Gastrocnemius medialis (tissue), 4 donors: Measurements from ENCODE around the gene NFU1. TPM values are rescaled to one million over a fixed set of nuclear protein-coding genes. Genes with fewer than 3 reads are reported as not detected.

Experiments used
- ATAC-seq, 2 donors: fragments of 150-250 bp; one replicate each; pipeline ENCODE4 v1.9.1; 2016
- DNase-seq, 2 donors: peaks; one replicate each; pipeline ENCODE4 v3.0.0-alpha.2; 2019
- H3K27ac ChIP-seq, 4 donors: fragments of 200-600 bp; sonication (generic); 1 replicate in 1 of 4; 2 replicates in 3 of 4; pipeline ENCODE4 v1.5.1; 2016 to 2018; ENCODE audit warnings: mild to moderate bottlenecking in 2 of 4, moderate library complexity in 1 of 4
- H3K27me3 ChIP-seq, 3 donors: fragments of 200-600 bp; sonication (generic) in 2 of 3; 1 replicate in 1 of 3; 2 replicates in 2 of 3; pipeline versions ENCODE4 v1.5.1 to v1.6.0; 2016 to 2019; ENCODE audit warnings: mild to moderate bottlenecking in 1 of 3, moderate library complexity in 1 of 3
- H3K36me3 ChIP-seq, 2 donors: fragments of 200-600 bp; sonication (generic) in 1 of 2; one replicate each; pipeline ENCODE4 v1.5.1; 2017 to 2018
- H3K4me1 ChIP-seq, 2 donors: fragments of 200-600 bp; sonication (generic) in 1 of 2; one replicate each; pipeline ENCODE4 v1.5.1; 2016 to 2017; ENCODE audit warnings: mild to moderate bottlenecking in 2 of 2
- H3K4me3 ChIP-seq, 4 donors: fragments of 200-600 bp; sonication (generic) in 3 of 4; 1 replicate in 1 of 4; 2 replicates in 3 of 4; pipeline ENCODE4 v1.5.1; 2016 to 2019; ENCODE audit warnings: mild to moderate bottlenecking in 2 of 4
- H3K9me3 ChIP-seq, 3 donors: fragments of 200-600 bp; sonication (generic) in 2 of 3; 1 replicate in 1 of 3; 2 replicates in 2 of 3; pipeline ENCODE4 v1.5.1; 2016 to 2019
- POLR2A ChIP-seq, 2 donors: fragments of 450-650 bp; IDR thresholded peaks; one replicate each; pipeline ENCODE4 v1.6.1; 2017; ENCODE audit warnings: antibody characterized with exemption in 2 of 2, mild to moderate bottlenecking in 2 of 2, moderate library complexity in 2 of 2
- in situ Hi-C, 4 donors: fragments of 200-750 bp; cut with MboI; loops; one replicate each; pipeline versions ENCODE4 v1.15.0 to v1.8.0; 2017; ENCODE audit warnings: low sequenced_read_pairs in 4 of 4
- intact Hi-C: fragments of 100-400 bp; cut with DNase I; formaldehyde crosslinking; loops from one replicate; pipeline ENCODE4 v1.15.1; 2023; ENCODE audit warnings: low total_unique reads
- total RNA-seq, 4 donors: library from RNA; depleted of rRNA; stranded (reverse); fragments of >200 nt; gene quantifications; one replicate each; pipeline versions ENCODE4 v1.1.0 to v1.2.3, GENCODE V29; 2016
- TF ChIP-seq, protein P1 (sequence below), 5 experiments: fragments of 450-650 bp in 3 of 5; fragments of 200-600 bp in 2 of 5; sonication (generic) in 2 of 5; IDR thresholded peaks in 4 of 5; conservative IDR thresholded peaks in 1 of 5; 1 replicate in 4 of 5; 2 replicates in 1 of 5; pipeline ENCODE4 v1.5.1; 2016 to 2019; ENCODE audit warnings: antibody characterized with exemption in 5 of 5, mild to moderate bottlenecking in 3 of 5, moderate library complexity in 3 of 5

NFU1 gene
- total RNA-seq, 4 donors from 2014 or later, result 41.4 to 73.1 (median 68.1) TPM

DNA sequence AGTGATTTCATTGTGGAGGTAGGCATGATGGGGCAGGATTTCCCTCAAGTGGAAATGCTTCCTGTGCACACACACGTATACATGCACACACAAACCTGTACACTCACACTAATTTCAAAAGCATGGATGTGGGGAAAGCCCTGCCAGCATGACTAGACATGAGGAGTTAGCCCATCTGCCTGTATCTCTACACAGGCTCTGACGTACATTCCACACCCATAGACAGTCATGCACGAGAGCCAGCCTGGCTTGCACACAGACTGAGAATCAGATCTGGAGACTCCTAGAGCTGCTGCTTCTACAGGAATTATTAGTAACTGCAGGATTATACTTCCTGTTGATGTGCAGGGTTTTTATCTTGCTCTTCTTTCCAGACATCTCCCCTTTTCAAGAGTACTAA is 27.3 kb upstream of the NFU1 start:
- no peak for TF ChIP-seq POLR2A (IDR thresholded peaks at IDR 0.05)
- Histone ChIP-seq H3K27me3 (no peaks in the 10 kb centered on the region), H3K4me3 (no peak overlapping the region), H3K9me3 (no peaks in the 10 kb centered on the region), H3K27ac (peak overlapping the region in 3 of 4 donors; percentile 31 to 46 (median 36)), H3K4me1 (no peaks in the 10 kb centered on the region), H3K36me3 (peaks cover 0 to 11% of the 10 kb centered on the region in 2 donors)
- in situ Hi-C loops (no loop called here), intact Hi-C loops (no loop called here)
- ATAC-seq (peak in 1 of 2 donors; percentile 40), DNase-seq (no peak)

DNA sequence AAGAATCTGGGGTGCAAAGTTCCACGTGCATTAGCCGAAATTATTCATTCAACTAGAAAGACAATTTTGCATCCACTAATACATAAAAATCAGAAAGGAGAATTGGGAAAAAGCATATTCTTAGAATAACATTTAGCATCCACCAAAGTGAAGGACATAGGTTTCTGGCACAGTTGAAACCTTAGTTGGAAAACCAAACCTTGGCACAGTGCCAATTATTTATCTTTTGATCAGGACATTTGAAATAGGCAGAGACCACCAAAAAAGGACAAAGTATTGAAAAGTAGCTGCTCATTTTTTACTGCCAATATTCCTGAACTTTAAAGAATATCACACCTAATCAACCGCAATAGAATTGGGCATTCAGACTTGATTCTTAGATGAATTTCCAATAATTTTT is 25.5 kb upstream of the NFU1 start:
- ATAC-seq (no peak), DNase-seq (no peak)
- no peaks in the 10 kb centered on the region for H3K4me1 ChIP-seq
- intact Hi-C loops, result no loop called here
- no peak for TF ChIP-seq POLR2A (IDR thresholded peaks at IDR 0.05)
- TF ChIP-seq, protein P1, sequence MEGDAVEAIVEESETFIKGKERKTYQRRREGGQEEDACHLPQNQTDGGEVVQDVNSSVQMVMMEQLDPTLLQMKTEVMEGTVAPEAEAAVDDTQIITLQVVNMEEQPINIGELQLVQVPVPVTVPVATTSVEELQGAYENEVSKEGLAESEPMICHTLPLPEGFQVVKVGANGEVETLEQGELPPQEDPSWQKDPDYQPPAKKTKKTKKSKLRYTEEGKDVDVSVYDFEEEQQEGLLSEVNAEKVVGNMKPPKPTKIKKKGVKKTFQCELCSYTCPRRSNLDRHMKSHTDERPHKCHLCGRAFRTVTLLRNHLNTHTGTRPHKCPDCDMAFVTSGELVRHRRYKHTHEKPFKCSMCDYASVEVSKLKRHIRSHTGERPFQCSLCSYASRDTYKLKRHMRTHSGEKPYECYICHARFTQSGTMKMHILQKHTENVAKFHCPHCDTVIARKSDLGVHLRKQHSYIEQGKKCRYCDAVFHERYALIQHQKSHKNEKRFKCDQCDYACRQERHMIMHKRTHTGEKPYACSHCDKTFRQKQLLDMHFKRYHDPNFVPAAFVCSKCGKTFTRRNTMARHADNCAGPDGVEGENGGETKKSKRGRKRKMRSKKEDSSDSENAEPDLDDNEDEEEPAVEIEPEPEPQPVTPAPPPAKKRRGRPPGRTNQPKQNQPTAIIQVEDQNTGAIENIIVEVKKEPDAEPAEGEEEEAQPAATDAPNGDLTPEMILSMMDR (IDR thresholded peaks at IDR 0.05 in 4 of 5, conservative IDR thresholded peaks at IDR 0.05 in 1 of 5), result no peak
- no peaks in the 10 kb centered on the region for H3K9me3 ChIP-seq
- no peaks in the 10 kb centered on the region for H3K27me3 ChIP-seq
- in situ Hi-C loops, result no loop called here
- H3K27ac ChIP-seq, result no peak overlapping the region
- peaks cover 0 to 11% of the 10 kb centered on the region in 2 donors for H3K36me3 ChIP-seq
- no peak overlapping the region for H3K4me3 ChIP-seq

DNA sequence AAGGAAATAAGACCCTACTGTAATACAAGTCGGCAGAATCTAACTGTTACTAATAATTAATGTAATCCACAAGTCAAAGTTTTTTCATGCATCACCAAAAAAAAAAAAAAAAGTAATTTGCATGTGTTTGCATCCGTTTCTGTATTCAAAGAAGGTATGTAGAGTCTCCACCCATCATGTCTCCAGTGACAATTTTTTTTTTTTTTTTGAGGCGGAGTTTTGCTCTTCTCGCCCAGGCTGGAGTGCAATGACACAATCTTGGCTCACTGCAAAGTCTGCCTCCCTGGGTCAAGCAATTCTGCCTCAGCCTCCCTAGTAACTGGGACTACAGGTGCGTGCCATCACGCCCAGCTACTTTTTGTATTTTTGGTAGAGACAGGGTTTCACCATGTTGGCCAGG is 24.2 kb upstream of the NFU1 start:
- Histone ChIP-seq H3K4me1 (no peaks in the 10 kb centered on the region), H3K9me3 (no peaks in the 10 kb centered on the region), H3K4me3 (no peak overlapping the region), H3K27ac (no peak overlapping the region), H3K27me3 (no peaks in the 10 kb centered on the region), H3K36me3 (peaks cover 0 to 11% of the 10 kb centered on the region in 2 donors)
- ATAC-seq (no peak), DNase-seq (no peak)
- in situ Hi-C loops (no loop called here), intact Hi-C loops (no loop called here)
- TF ChIP-seq, protein P1 (IDR thresholded peaks at IDR 0.05 in 4 of 5, conservative IDR thresholded peaks at IDR 0.05 in 1 of 5), result no peak
- TF ChIP-seq POLR2A (IDR thresholded peaks at IDR 0.05), result no peak

DNA sequence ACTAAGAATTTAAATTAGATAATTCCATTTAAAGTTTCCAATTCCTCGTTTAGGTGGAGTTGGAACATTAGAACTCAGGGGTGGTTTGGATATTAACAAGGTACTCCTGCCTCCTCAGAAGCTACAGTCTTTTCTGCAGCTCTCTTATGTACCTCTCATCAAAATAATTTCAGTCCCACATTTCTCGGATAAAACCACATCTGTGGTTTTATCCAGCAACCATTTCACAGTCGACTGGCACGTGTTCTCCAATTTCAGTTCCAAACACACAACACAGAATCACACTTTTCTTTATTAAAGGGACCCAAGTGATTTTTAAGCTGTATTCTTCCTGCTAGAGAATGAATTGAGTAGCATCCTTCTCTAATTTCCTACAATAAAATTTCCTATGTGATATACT is 22.7 kb upstream of the NFU1 start:
- H3K36me3 ChIP-seq, result peaks cover 0 to 1% of the 10 kb centered on the region in 2 donors
- DNase-seq (no peak), ATAC-seq (no peak)
- H3K27ac ChIP-seq, result no peak overlapping the region
- H3K27me3 ChIP-seq, result no peaks in the 10 kb centered on the region
- H3K4me1 ChIP-seq, result no peaks in the 10 kb centered on the region
- TF ChIP-seq POLR2A (IDR thresholded peaks at IDR 0.05), result no peak
- TF ChIP-seq, protein P1 (IDR thresholded peaks at IDR 0.05 in 4 of 5, conservative IDR thresholded peaks at IDR 0.05 in 1 of 5), result no peak
- in situ Hi-C loops, result no loop called here
- intact Hi-C loops, result no loop called here
- H3K4me3 ChIP-seq, result no peak overlapping the region
- no peaks in the 10 kb centered on the region for H3K9me3 ChIP-seq

DNA sequence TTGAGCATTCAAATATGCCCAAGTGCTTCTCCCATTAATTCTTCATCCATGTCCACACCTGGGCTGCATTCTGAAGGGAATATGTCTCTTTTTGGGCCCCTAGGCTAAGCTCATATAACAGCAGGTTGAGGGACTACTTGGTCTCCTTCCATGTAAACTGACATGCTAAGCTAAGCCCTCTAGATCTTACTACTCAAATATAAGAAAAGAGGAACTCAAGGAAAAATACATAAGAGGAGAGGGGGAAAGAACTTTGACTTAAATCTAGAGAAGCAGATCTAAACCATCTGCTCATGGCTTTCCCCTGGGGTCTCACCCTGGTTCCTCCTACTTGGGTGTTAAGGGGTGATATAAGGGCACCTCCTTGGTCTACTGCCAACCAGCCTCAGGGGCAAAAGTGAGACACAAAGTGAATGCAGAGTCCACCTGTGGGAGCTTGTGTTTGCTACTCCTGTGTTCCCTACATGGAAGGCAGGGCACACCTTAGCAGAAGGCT is 19.8 kb upstream of the NFU1 start:
- no peak for ATAC-seq
- TF ChIP-seq, protein P1 (IDR thresholded peaks at IDR 0.05 in 4 of 5, conservative IDR thresholded peaks at IDR 0.05 in 1 of 5), result no peak
- TF ChIP-seq POLR2A (IDR thresholded peaks at IDR 0.05), result no peak
- H3K9me3 ChIP-seq, result no peaks in the 10 kb centered on the region

More for the DNA sequence above, 19.8 kb upstream of the NFU1 start:
- DNase-seq, result no peak
- H3K4me3 ChIP-seq, result no peak overlapping the region
- intact Hi-C loops, result no loop called here
- in situ Hi-C loops, result no loop called here
- H3K36me3 ChIP-seq, result no peaks in the 10 kb centered on the region
- H3K27ac ChIP-seq, result no peak overlapping the region
- H3K4me1 ChIP-seq, result no peaks in the 10 kb centered on the region
- H3K27me3 ChIP-seq, result no peaks in the 10 kb centered on the region
